Measurements from ENCODE around the gene SMARCD1. TPM values are rescaled to one million over a fixed set of nuclear protein-coding genes. Genes with fewer than 3 reads are reported as not detected.
A peak's percentile ranks its signal among the peaks of the same experiment; 100 is the strongest.

The SMARCD1 gene
- total RNA-seq, 2 donors from 2014 or later: 69.5 to 112 TPM

DNA sequence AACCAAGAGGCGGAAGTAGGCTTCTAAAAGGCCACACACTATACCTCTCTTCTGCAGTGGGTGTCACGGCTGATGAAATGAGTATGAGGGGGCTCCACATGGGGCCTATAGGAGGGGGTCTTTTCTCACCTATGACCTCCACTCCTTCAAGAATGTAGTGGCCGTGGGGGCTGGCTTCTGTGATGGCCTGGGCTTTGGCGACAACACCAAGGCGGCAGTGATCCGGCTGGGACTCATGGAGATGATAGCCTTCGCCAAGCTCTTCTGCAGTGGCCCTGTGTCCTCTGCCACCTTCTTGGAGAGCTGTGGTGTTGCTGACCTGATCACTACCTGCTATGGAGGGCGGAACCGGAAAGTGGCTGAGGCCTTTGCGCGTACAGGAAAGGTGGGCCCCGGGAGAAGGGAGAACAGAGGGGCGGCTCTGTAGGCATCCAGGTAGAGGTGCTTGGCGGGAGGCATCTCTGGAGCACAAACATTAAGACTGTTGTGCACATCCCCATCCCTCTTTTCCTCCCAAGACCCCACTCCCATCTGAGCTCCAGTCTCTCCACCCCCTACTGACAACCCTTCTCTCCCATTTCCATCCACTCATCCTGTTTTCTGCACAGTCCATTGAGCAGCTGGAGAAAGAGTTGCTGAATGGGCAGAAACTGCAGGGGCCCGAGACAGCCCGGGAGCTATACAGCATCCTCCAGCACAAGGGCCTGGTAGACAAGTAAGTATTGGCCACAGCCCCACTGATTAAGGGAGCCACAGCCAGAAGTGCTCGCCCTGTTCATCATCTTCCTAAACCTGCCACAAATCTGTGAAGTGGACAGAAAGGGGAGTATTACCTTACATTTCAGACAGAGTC is 22.5 kb downstream of the SMARCD1 start:
- no peaks in the 10 kb centered on the region for H3K9me3 Mint-ChIP-seq
- peaks cover 6 to 10% of the 10 kb centered on the region in 2 donors for H3K4me1 Mint-ChIP-seq (ENCODE audit: low read depth in 2 of 2)
- no peaks in the 10 kb centered on the region for H3K27me3 Mint-ChIP-seq
- no peak overlapping the region for H3K4me3 Mint-ChIP-seq
- no peak overlapping the region for H3K27ac Mint-ChIP-seq
- no peaks in the 10 kb centered on the region for H3K36me3 Mint-ChIP-seq
- no peak for ATAC-seq
- DNase-seq (ENCODE audit: low spot score): no peak

- DNase-seq (ENCODE audit: low spot score) (no peak), ATAC-seq (no peak)
- H3K4me1 Mint-ChIP-seq (ENCODE audit: low read depth in 2 of 2): peaks cover 7 to 11% of the 10 kb centered on the region in 2 donors
- H3K27ac Mint-ChIP-seq: no peak overlapping the region
- no peaks in the 10 kb centered on the region for H3K27me3 Mint-ChIP-seq
- no peaks in the 10 kb centered on the region for H3K36me3 Mint-ChIP-seq
- no peaks in the 10 kb centered on the region for H3K9me3 Mint-ChIP-seq
- no peak overlapping the region for H3K4me3 Mint-ChIP-seq
Observed at GRCh38 chr12:50109319-50109718, 24.2 kb downstream of the SMARCD1 start.

- DNase-seq (ENCODE audit: low spot score) (no peak), ATAC-seq (no peak)
- Mint-ChIP-seq H3K27me3 (no peaks in the 10 kb centered on the region), H3K36me3 (no peaks in the 10 kb centered on the region), H3K4me1 (ENCODE audit: low read depth in 2 of 2) (peaks cover 11 to 14% of the 10 kb centered on the region in 2 donors), H3K9me3 (no peaks in the 10 kb centered on the region), H3K4me3 (no peak overlapping the region), H3K27ac (no peak overlapping the region)
Observed at GRCh38 chr12:50110127-50110761, 25.1 kb downstream of the SMARCD1 start.

GRCh38 chr12:50110762-50111351 is 25.7 kb downstream of the SMARCD1 start:
- no peak for ATAC-seq
- Mint-ChIP-seq H3K27me3 (no peaks in the 10 kb centered on the region), H3K9me3 (no peaks in the 10 kb centered on the region), H3K4me1 (ENCODE audit: low read depth in 2 of 2) (peaks cover 16 to 19% of the 10 kb centered on the region in 2 donors), H3K36me3 (peaks cover 4% of the 10 kb centered on the region), H3K27ac (peak overlapping the region; percentile 89 to 92), H3K4me3 (peak overlapping the region; percentile 98)
- DNase-seq (ENCODE audit: low spot score): no peak

GRCh38 chr12:50111395-50111692 is 26.2 kb downstream of the SMARCD1 start:
- peaks cover 18 to 20% of the 10 kb centered on the region in 2 donors for H3K4me1 Mint-ChIP-seq (ENCODE audit: low read depth in 2 of 2)
- no peaks in the 10 kb centered on the region for H3K9me3 Mint-ChIP-seq
- H3K4me3 Mint-ChIP-seq: peak overlapping the region; percentile 98
- DNase-seq (ENCODE audit: low spot score) (no peak), ATAC-seq (no peak)
- H3K36me3 Mint-ChIP-seq: peaks cover 5% of the 10 kb centered on the region
- H3K27ac Mint-ChIP-seq: peak overlapping the region; percentile 89 to 92
- H3K27me3 Mint-ChIP-seq: no peaks in the 10 kb centered on the region

- no peaks in the 10 kb centered on the region for H3K27me3 Mint-ChIP-seq
- no peaks in the 10 kb centered on the region for H3K9me3 Mint-ChIP-seq
- DNase-seq (ENCODE audit: low spot score) (peak; percentile 98), ATAC-seq (peak; percentile 93 to 94)
- H3K4me1 Mint-ChIP-seq (ENCODE audit: low read depth in 2 of 2): peaks cover 18 to 20% of the 10 kb centered on the region in 2 donors
- H3K4me3 Mint-ChIP-seq: peak within 1 kb of the TSS; percentile 98
- peaks cover 5% of the 10 kb centered on the region for H3K36me3 Mint-ChIP-seq
- peak within 1 kb of the TSS; percentile 89 to 92 for H3K27ac Mint-ChIP-seq
Observed at GRCh38 chr12:50111693-50112455, 26.7 kb downstream of the SMARCD1 start, which contains the start of gene COX14. TSS of gene COX14 (plus strand) at chr12:50112236. CDS start at chr12:50120044, 7,808 bp downstream.

GRCh38 chr12:50112456-50113218 is 27.5 kb downstream of the SMARCD1 start:
- Mint-ChIP-seq H3K4me3 (peak overlapping the region; percentile 98), H3K9me3 (no peaks in the 10 kb centered on the region), H3K36me3 (peaks cover 5% of the 10 kb centered on the region), H3K4me1 (ENCODE audit: low read depth in 2 of 2) (peaks cover 18 to 23% of the 10 kb centered on the region in 2 donors), H3K27ac (peak overlapping the region; percentile 89 to 92), H3K27me3 (no peaks in the 10 kb centered on the region)
- DNase-seq (ENCODE audit: low spot score) (no peak), ATAC-seq (no peak)

- ATAC-seq (no peak), DNase-seq (ENCODE audit: low spot score) (no peak)
- H3K36me3 Mint-ChIP-seq: peaks cover 17% of the 10 kb centered on the region
- H3K4me1 Mint-ChIP-seq (ENCODE audit: low read depth in 2 of 2): peaks cover 12 to 17% of the 10 kb centered on the region in 2 donors
- no peak overlapping the region for H3K27ac Mint-ChIP-seq
- no peaks in the 10 kb centered on the region for H3K9me3 Mint-ChIP-seq
- no peak overlapping the region for H3K4me3 Mint-ChIP-seq
- H3K27me3 Mint-ChIP-seq: no peaks in the 10 kb centered on the region
Observed at GRCh38 chr12:50117057-50117622, 32.0 kb downstream of the SMARCD1 start.

- Mint-ChIP-seq H3K9me3 (no peaks in the 10 kb centered on the region), H3K27ac (no peak overlapping the region), H3K4me3 (no peak overlapping the region), H3K36me3 (peaks cover 21% of the 10 kb centered on the region), H3K27me3 (no peaks in the 10 kb centered on the region), H3K4me1 (ENCODE audit: low read depth in 2 of 2) (peaks cover 10 to 21% of the 10 kb centered on the region in 2 donors)
- DNase-seq (ENCODE audit: low spot score) (no peak), ATAC-seq (no peak)
Observed at GRCh38 chr12:50119387-50119786, 34.2 kb downstream of the SMARCD1 start.

- Mint-ChIP-seq H3K27me3 (no peaks in the 10 kb centered on the region), H3K9me3 (no peaks in the 10 kb centered on the region), H3K36me3 (peaks cover 20% of the 10 kb centered on the region), H3K4me1 (ENCODE audit: low read depth in 2 of 2) (peaks cover 13 to 19% of the 10 kb centered on the region in 2 donors), H3K4me3 (no peak overlapping the region), H3K27ac (no peak overlapping the region)
- ATAC-seq (no peak), DNase-seq (ENCODE audit: low spot score) (no peak)
Observed at GRCh38 chr12:50120521-50120920, 35.4 kb downstream of the SMARCD1 start.

GRCh38 chr12:50120953-50121352 is 35.8 kb downstream of the SMARCD1 start:
- ATAC-seq: no peak
- Mint-ChIP-seq H3K27ac (no peak overlapping the region), H3K36me3 (peaks cover 16% of the 10 kb centered on the region), H3K9me3 (no peaks in the 10 kb centered on the region), H3K4me3 (no peak overlapping the region), H3K27me3 (no peaks in the 10 kb centered on the region), H3K4me1 (ENCODE audit: low read depth in 2 of 2) (peaks cover 13 to 19% of the 10 kb centered on the region in 2 donors)
- DNase-seq (ENCODE audit: low spot score): no peak

DNA sequence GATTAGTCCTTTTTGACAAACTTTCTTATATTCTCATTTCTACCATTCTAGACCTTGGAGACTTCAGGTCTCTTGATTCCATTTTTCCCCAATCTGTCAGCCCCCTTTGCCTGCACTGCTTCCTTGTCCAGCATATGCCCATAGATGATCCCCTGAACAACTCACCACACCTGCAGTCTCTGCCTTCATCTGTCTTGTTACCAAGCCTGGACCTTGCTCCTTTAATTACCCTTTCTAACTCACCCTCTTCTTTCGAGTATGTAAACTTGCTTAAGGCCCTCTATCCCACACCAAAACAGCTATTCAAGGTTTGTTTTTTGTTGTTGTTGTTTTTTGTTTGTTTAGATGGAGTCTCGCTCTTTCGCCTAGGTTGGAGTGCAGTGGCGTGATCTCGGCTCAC is 36.5 kb downstream of the SMARCD1 start:
- Mint-ChIP-seq H3K9me3 (no peaks in the 10 kb centered on the region), H3K27me3 (no peaks in the 10 kb centered on the region), H3K4me1 (ENCODE audit: low read depth in 2 of 2) (peaks cover 13 to 19% of the 10 kb centered on the region in 2 donors), H3K4me3 (no peak overlapping the region), H3K27ac (peak overlapping the region in 1 of 2 donors; percentile 1), H3K36me3 (peaks cover 15% of the 10 kb centered on the region)
- ATAC-seq (no peak), DNase-seq (ENCODE audit: low spot score) (no peak)

DNA sequence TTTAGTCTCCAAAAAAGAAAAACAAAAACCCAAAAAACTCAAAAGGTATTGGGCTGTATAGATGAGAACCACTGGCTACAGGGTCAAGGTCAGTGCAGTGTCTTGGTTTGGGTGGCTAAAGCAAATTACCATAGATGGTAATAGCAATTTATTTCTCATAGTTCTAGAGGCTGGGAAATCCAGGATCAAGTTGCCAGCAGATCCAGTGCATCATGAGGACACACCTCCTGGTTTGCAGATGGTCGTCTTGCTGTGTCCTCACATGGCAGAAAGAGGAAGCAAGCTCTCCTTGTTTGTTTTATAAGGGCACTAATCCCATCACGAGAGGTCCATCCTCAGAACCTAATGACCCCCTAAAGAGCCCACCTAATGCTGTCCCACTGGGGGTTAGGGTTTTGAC is 38.1 kb downstream of the SMARCD1 start:
- H3K27me3 Mint-ChIP-seq: no peaks in the 10 kb centered on the region
- peaks cover 13 to 16% of the 10 kb centered on the region in 2 donors for H3K4me1 Mint-ChIP-seq (ENCODE audit: low read depth in 2 of 2)
- H3K27ac Mint-ChIP-seq: no peak overlapping the region
- no peak for DNase-seq (ENCODE audit: low spot score)
- H3K9me3 Mint-ChIP-seq: no peaks in the 10 kb centered on the region
- H3K36me3 Mint-ChIP-seq: peaks cover 15% of the 10 kb centered on the region
- no peak overlapping the region for H3K4me3 Mint-ChIP-seq
- ATAC-seq: no peak

Measured in natural killer cell treated with Interleukin-12 subunit alpha and Interleukin-12 subunit beta and Interleukin-15 and Interleukin-18, amount 100 ng/mL, for 72 hours (primary cell).